NCI-H82 treated with DMSO at 0.1 percent for 48 hours (cell line): ENCODE results near the gene CACHD1.

Experiments
- DNase-seq: peaks from one replicate; lab custom pipeline; 2025; ENCODE audit not compliant: unreplicated experiment; lab: John Stamatoyannopoulos, UW

Gene CACHD1

GRCh38 chr1:64645735-64646134, 175.8 kb downstream of the CACHD1 start:
- DNase-seq, result no peak

DNA sequence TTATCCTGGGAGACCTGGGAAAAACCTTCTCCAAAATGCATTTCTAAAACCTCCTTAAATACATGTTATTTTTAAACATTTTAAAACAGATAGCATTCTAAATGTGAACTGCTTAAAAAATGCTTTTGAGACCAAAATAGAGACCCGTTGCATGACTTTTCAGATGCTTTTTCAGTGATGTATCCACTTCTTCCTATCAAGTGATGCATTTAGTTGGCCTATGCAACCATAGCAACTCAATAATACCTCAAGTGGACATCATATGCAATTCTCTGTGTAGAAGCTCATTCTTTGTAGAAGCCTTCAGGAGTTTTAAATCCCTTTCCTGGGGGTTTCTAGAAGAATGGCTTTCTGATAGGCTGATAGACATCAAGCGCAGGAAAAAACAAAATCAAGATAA, 180.5 kb downstream of the CACHD1 start:
- no peak for DNase-seq

DNA sequence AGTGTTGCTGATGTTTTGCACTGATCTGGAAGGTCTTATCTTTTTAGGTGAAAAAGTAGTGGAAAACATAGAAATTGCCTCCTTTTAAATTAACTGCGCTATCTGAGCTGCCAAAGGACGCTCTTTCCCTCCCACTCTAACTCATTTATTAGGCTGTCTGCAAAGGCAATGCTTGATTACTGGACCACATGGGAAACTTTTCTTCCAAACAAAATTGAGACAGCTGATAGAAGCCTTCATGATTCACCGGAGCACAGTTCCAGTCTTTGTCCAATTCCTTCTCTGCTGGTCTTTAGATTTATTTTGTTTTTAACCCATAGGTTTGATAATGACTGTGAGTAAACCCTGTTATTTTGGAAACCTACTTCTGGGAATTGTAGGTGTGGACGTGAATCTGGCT, 181.9 kb downstream of the CACHD1 start:
- no peak for DNase-seq

GRCh38 chr1:64653466-64653865, 183.5 kb downstream of the CACHD1 start:
- no peak for DNase-seq

DNA sequence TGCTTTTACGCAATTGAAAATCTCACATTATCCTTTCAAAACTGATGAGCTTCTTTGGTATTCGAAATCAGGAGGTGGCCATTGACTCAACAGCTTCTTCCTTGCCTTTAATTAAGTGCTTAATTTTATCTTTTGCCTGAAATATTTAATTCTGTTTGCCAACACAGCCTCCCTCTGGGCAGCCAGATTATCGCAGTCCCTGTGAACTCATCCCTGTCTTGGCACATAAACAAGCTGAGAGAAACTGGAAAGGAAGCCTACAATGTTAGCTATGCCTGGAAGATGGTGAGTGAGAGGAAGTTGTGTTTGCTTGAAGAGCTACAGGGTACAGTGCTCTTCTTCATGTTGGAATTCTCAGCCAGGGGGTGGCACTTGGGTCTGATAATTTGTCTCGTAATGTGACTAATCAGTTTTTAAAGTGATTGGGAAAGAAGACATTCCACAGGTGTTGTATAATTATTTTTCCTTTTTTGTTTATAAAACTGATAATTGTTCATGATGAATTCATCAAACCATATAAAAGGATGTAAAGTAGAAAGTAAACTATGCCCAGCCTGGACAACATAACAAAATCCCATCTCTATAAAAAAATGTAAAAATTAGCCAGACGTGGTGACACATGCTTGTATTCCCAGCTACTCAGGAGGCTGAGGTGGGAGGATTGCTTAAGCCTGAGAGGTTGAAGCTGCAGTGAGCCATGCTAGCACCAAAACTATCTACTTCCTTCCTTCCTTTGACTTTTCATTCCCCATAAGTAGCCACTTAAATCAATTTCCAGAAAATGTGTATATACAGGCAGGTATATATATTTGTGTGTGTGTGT, 184.8 kb downstream of the CACHD1 start:
- no peak for DNase-seq

- no peak for DNase-seq
Observed at GRCh38 chr1:64655861-64656260, 185.9 kb downstream of the CACHD1 start.

DNA sequence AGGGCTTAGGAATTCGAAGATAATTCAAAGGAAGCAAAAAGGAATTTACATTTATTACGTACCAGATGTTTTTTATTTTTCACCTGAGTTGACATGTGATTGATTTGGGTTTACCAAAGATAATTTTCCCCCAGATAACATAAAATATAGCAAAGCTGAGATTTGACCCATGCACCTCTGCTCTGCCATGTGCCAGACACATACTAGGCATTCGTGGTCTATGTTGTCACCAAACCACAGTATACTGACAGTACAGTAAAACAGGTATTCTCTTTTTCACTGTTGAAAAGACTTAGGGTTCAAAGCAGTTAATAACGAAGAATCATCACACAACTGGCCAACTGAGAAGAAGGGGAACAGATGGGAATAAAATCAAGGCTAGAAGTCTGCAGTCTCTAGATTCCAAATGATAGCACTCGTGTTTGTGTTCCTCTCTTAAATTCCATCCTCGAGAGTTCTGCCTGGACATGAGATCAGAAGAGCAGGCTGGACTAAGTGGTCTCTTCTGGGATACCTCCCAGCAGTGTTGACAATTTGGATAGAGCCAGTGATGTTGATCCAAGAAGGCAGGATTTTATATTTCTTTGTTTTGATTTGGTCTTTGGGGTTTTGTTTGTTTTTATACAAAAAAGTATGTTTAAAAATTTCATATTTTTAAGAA, 189.7 kb downstream of the CACHD1 start:
- DNase-seq, result no peak

DNA sequence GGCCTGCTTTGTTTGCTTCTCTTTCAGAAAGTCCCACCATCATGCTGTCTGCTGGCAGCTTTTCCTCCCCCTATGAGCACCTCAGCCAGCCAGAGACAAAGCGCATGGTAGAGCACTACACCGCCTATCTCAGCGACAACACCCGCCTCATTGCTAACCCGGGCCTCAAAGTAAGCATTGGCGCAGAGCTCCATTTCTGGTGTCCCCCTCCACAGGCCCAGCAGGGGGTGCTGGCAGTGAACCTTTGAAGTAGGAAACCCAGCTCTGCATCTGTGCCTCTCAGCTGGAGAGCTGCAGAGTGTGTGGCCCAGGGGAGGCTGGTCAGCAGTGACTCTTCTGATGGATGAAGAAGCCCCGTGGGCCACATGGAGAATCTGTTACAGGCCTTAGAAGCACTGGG, 193.7 kb downstream of the CACHD1 start:
- DNase-seq, result no peak

GRCh38 chr1:64664299-64664698, 194.4 kb downstream of the CACHD1 start:
- DNase-seq, result no peak

GRCh38 chr1:64669098-64669675, 199.3 kb downstream of the CACHD1 start:
- DNase-seq, result no peak

GRCh38 chr1:64675718-64676345, 205.9 kb downstream of the CACHD1 start:
- no peak for DNase-seq

DNA sequence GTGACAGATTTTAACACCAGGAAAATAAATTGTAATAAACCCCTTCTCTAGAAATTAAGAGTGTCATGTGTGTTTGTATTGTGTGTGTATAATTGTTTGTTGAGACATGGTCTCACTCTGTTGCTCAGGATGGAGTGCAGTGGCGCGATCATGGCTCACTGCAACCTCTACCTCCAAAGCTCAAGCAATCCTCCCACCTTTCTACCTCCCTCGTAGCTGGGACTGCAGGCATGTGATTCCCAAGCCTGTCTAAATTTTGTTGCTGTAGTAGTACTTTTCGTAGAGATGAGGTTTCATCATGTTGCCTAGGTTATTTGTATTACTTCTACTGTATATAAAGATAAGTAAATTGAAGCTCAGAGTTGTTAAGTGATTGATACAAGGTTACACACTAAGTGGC, 206.5 kb downstream of the CACHD1 start:
- DNase-seq, result no peak

GRCh38 chr1:64677532-64677931, 207.6 kb downstream of the CACHD1 start:
- DNase-seq, result no peak

GRCh38 chr1:64678366-64678765, 208.4 kb downstream of the CACHD1 start:
- DNase-seq, result no peak

GRCh38 chr1:64679177-64679576, 209.2 kb downstream of the CACHD1 start:
- DNase-seq, result no peak

DNA sequence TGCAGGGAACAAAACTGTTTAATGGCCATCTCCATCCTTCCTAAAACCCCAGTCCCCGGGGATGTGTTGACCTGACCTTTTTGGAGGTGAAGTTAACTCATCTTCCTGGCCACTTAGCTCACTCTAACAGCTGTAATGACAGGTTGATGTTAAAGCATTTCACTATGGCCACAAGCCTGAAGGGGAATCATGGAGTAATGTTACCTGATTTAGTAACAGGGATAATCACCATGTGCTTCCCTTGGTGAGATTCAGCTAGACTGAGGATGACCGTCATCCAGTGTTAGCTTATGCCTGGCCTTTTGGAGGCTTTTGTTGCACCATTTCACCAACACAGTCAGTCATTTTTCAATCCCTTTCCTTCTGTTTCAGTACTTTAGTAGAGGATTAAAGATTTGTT, 210.7 kb downstream of the CACHD1 start:
- DNase-seq, result no peak

DNA sequence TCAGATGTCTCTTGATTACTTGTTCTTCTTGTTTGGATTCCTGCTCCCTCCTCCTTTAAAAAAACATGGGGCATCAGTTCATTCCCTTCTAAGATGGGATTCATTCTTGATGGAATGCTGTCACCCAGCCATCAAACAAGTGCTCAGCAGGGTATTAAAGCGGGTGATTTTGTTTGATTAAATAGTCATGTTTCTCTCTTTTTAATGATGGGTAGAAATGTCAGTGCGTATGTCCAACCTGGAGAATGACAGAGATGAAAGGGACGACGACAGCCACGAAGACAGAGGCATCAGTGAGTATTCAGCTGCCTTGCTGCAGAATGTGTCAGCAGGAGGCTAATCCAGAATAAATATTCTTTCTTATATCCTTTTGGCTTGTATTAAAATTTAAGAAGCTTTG, 211.1 kb downstream of the CACHD1 start:
- no peak for DNase-seq

DNA sequence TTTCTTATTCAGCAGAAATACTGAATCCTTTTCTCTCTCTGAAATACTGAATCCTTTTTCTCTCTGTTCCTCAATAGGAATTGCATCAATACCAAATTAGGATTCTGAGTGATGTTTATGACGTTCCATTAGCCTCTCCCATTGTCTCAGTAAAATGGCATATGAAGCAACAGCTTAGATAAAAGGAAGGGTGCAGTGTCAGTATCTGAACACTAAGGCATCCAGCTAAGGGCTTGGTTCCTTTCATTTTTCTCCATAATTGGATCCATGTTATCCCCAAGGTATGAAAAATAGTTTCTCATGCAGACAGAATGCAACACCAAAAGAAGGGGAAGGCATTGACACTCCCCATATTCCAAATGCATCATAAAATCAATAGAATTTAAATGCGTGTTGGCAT, 213.5 kb downstream of the CACHD1 start:
- no peak for DNase-seq

- no peak for DNase-seq
Observed at GRCh38 chr1:64685217-64685616, 215.3 kb downstream of the CACHD1 start.

DNA sequence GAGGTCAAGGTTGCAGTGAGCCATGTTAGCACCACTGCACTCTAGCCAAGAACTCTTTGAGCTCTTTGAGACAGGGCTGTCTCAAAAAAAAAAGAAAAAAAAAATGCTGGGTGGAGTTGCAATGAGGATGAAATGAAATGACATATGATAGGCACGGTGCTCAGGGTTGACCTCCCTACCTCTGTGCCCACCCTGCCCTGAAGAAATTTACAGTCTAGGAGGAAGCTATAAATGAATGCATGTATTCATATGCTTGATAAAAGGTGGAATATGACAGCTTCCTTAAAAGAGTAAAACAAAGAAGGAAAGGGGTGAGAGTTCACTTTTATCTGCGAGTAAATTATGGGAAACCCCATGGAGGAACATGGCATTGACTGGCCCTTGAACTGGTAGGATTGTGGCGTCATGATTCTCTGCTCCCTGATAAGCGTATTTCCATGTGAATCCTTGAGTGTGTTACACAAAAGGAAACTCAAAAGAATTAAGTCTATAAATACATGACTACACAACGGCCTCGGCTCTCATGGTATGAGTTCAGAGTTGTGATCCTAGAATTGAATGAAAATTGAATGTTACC, 215.9 kb downstream of the CACHD1 start:
- no peak for DNase-seq
